ENCODE measurements around the gene LRP5.

DNA sequence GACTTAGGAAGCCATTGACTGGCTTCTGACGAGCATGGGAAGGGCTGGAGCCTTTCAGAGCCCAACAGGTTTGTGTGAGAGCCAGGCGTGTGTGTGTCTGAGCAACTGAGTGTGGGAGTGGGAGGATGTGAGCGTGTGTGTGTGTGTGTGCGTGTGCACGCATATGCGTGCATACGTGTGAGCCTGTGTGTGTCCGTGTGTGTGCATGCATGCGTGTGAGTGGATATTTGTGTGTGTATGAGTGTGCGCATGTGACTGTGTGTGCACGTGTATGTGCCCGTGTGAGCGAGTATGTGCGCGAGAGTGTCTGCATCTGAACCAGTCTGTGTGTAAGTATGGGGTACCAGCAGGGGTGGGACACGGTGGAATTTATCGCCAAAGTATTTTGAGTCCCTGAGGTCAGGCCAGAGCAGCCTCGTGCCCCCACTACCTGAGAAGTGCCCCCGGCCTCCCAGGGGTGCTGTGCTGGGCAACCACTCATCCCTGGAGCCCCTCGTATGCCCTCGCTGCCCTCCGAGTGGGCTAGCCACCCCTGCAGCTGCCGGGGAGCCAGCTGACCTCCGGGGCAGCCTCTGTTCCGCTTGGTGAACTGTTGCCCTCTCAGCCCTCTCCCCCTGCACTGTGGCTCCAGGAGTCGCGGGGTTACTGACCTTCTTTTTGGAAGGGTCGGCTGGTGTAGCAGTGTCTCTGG lies 38.5 kb downstream of the LRP5 start:
- TF ChIP-seq CTCF (IDR thresholded peaks at IDR 0.05), result no peak
- TF ChIP-seq NFATC4 (CRISPR knock-in tag; IDR thresholded peaks at IDR 0.05), result no peak
- no peak for TF ChIP-seq CREM (CRISPR knock-in tag; IDR thresholded peaks at IDR 0.05)
- TF ChIP-seq ZNF263 (CRISPR knock-in tag; IDR thresholded peaks at IDR 0.05; ENCODE audit: low read depth), result no peak
- no peak for TF ChIP-seq CBFB (CRISPR knock-in tag; IDR thresholded peaks at IDR 0.05; ENCODE audit: low read depth)
- no peak for TF ChIP-seq SMAD4 (CRISPR knock-in tag; IDR thresholded peaks at IDR 0.05)
- TF ChIP-seq, protein P1, sequence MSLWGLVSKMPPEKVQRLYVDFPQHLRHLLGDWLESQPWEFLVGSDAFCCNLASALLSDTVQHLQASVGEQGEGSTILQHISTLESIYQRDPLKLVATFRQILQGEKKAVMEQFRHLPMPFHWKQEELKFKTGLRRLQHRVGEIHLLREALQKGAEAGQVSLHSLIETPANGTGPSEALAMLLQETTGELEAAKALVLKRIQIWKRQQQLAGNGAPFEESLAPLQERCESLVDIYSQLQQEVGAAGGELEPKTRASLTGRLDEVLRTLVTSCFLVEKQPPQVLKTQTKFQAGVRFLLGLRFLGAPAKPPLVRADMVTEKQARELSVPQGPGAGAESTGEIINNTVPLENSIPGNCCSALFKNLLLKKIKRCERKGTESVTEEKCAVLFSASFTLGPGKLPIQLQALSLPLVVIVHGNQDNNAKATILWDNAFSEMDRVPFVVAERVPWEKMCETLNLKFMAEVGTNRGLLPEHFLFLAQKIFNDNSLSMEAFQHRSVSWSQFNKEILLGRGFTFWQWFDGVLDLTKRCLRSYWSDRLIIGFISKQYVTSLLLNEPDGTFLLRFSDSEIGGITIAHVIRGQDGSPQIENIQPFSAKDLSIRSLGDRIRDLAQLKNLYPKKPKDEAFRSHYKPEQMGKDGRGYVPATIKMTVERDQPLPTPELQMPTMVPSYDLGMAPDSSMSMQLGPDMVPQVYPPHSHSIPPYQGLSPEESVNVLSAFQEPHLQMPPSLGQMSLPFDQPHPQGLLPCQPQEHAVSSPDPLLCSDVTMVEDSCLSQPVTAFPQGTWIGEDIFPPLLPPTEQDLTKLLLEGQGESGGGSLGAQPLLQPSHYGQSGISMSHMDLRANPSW (CRISPR knock-in tag; conservative IDR thresholded peaks at IDR 0.05; ENCODE audit: low read depth), result no peak
- no peak for TF ChIP-seq CDX4 (CRISPR knock-in tag; IDR thresholded peaks at IDR 0.05; ENCODE audit: borderline replicate concordance)
- no peak for TF ChIP-seq ESRRA (CRISPR knock-in tag; IDR thresholded peaks at IDR 0.05; ENCODE audit: borderline replicate concordance)
- no peak for TF ChIP-seq TP53 (CRISPR knock-in tag; IDR thresholded peaks at IDR 0.05)
- TF ChIP-seq ATF6 (CRISPR knock-in tag; IDR thresholded peaks at IDR 0.05), result no peak
- no peak for TF ChIP-seq TEAD4 (CRISPR knock-in tag; IDR thresholded peaks at IDR 0.05)
- no peak for TF ChIP-seq ETV6 (CRISPR knock-in tag; IDR thresholded peaks at IDR 0.05)
- TF ChIP-seq, protein P2, sequence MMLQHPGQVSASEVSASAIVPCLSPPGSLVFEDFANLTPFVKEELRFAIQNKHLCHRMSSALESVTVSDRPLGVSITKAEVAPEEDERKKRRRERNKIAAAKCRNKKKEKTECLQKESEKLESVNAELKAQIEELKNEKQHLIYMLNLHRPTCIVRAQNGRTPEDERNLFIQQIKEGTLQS (CRISPR knock-in tag; conservative IDR thresholded peaks at IDR 0.05), result no peak

Data from WTC11 (cell line).